GM23338 (cell line): ENCODE measurements around the gene PROKR1.

ENCODE experiments used
- CREB1 ChIP-seq: fragments of 250-450 bp; sonication (Bioruptor Pico); IDR thresholded peaks from 2 replicates; pipeline ENCODE4 v1.5.0; 2020; ENCODE audit warnings: low read depth, mild to moderate bottlenecking, moderate library complexity
- CTCF ChIP-seq, 2 experiments: fragments of 200-600 bp in 1 of 2; sonication (generic) in 1 of 2; conservative IDR thresholded peaks; 2 replicates each; pipeline versions ENCODE4 v1.5.1 to v1.6.1; 2016 to 2017; ENCODE audit warnings: antibody characterized with exemption in 2 of 2, low read depth in 2 of 2, mild to moderate bottlenecking in 2 of 2, moderate library complexity in 1 of 2
- ETS1 ChIP-seq: IDR thresholded peaks from 2 replicates; pipeline ENCODE4 v1.6.1; 2016; ENCODE audit warnings: antibody characterized with exemption
- EZH2 ChIP-seq: fragments of 200-600 bp; sonication (generic); IDR thresholded peaks from one replicate; pipeline ENCODE4 v1.8.0; 2017; ENCODE audit warnings: antibody characterized with exemption, mild to moderate bottlenecking, low read depth; ENCODE audit not compliant: unreplicated experiment
- EZH2phosphoT487 ChIP-seq: fragments of 200-600 bp; sonication (generic); IDR thresholded peaks from one replicate; pipeline ENCODE4 v1.8.1; 2018; ENCODE audit warnings: antibody characterized with exemption; ENCODE audit not compliant: unreplicated experiment
- JUNB ChIP-seq: IDR thresholded peaks from one replicate; pipeline ENCODE4 v1.6.1; 2016; ENCODE audit warnings: antibody characterized with exemption; ENCODE audit not compliant: unreplicated experiment
- NANOG ChIP-seq: IDR thresholded peaks from 2 replicates; pipeline ENCODE4 v1.6.1; 2016; ENCODE audit warnings: antibody characterized with exemption, borderline replicate concordance
- POLR2AphosphoS5 ChIP-seq: IDR thresholded peaks from 2 replicates; pipeline ENCODE4 v1.6.1; 2016; ENCODE audit warnings: antibody characterized with exemption, low read depth
- REST ChIP-seq: IDR thresholded peaks from one replicate; pipeline ENCODE4 v1.6.1; 2018; ENCODE audit warnings: antibody characterized with exemption; ENCODE audit not compliant: unreplicated experiment
- ZNF114 ChIP-seq: fragments of 250-450 bp; sonication (Bioruptor Pico); IDR thresholded peaks from 2 replicates; pipeline ENCODE4 v1.5.0; 2020; ENCODE audit warnings: mild to moderate bottlenecking, moderate library complexity
- ZNF462 ChIP-seq: fragments of 250-450 bp; sonication (Bioruptor Pico); IDR thresholded peaks from 2 replicates; pipeline ENCODE4 v1.5.0; 2020; ENCODE audit warnings: mild to moderate bottlenecking, moderate library complexity

GRCh38 chr2:68695971-68696370 is 52.6 kb downstream of the PROKR1 start:
- TF ChIP-seq POLR2AphosphoS5 (no peak), CTCF (conservative IDR thresholded peaks at IDR 0.05; ENCODE audit: low read depth in 2 of 2) (no peak), CREB1 (CRISPR knock-in tag) (no peak), REST (no peak), NANOG (no peak), EZH2phosphoT487 (no peak), ZNF114 (no peak), EZH2 (no peak), ETS1 (no peak), JUNB (no peak), ZNF462 (CRISPR knock-in tag) (no peak)
